Keratinocyte (primary cell): ENCODE measurements around the gene TRMT112. TPM values are rescaled to one million over a fixed set of nuclear protein-coding genes. Genes with fewer than 3 reads are reported as not detected.
A peak's percentile ranks its signal among the peaks of the same experiment; 100 is the strongest.

Source experiments
- DNase-seq: peaks from one replicate; pipeline ENCODE4 v3.0.0-alpha.2; 2011; ENCODE audit warnings: low read depth, missing footprints, low spot score
- FAIRE-seq: peaks from 2 replicates; lab custom pipeline; 2011; peaks lifted over from hg19 to GRCh38; lab: Jason Lieb, UNC
- H2AFZ ChIP-seq: 2 replicates; pipeline ENCODE4 v1.6.0; 2012; ENCODE audit warnings: low read length, control low read depth, inconsistent platforms; ENCODE audit not compliant: control insufficient read depth
- H3K27ac ChIP-seq: 2 replicates; pipeline ENCODE4 v1.5.1; 2011; ENCODE audit warnings: low read length; ENCODE audit not compliant: control insufficient read depth, insufficient read depth
- H3K27me3 ChIP-seq: 3 replicates; pipeline ENCODE4 v1.6.0; 2011; ENCODE audit warnings: low read length; ENCODE audit not compliant: control insufficient read depth, insufficient read depth; ENCODE audit errors: extremely low read depth
- H3K36me3 ChIP-seq, 2 experiments: 2 replicates in 1 of 2; 3 replicates in 1 of 2; pipeline ENCODE4 v1.5.1; 2011; ENCODE audit warnings: low read length in 2 of 2, mild to moderate bottlenecking in 1 of 2; ENCODE audit not compliant: control insufficient read depth in 2 of 2, insufficient read depth in 2 of 2; ENCODE audit errors: extremely low read depth in 1 of 2
- H3K4me1 ChIP-seq: 3 replicates; pipeline ENCODE4 v1.5.1; 2011; ENCODE audit warnings: low read length; ENCODE audit not compliant: control insufficient read depth, insufficient read depth; ENCODE audit errors: extremely low read depth
- H3K4me2 ChIP-seq: 3 replicates; pipeline ENCODE4 v1.6.0; 2011; ENCODE audit warnings: low read depth, low read length; ENCODE audit not compliant: control insufficient read depth, insufficient read depth; ENCODE audit errors: extremely low read depth
- H3K4me3 ChIP-seq, 3 experiments: fragments of 200-600 bp in 1 of 3; sonication (generic) in 1 of 3; 2 replicates in 2 of 3; 3 replicates in 1 of 3; pipeline ENCODE4 v1.5.1; 2011 to 2016; ENCODE audit warnings: low read length in 3 of 3, mild to moderate bottlenecking in 3 of 3, control low read depth in 2 of 3, inconsistent platforms in 1 of 3, low read depth in 1 of 3, mixed read lengths in 1 of 3, mixed run types in 1 of 3, moderate library complexity in 1 of 3; ENCODE audit not compliant: control insufficient read depth in 2 of 3, insufficient read depth in 2 of 3; ENCODE audit errors: extremely low read depth in 1 of 3
- H3K79me2 ChIP-seq: 2 replicates; pipeline ENCODE4 v1.6.0; 2012; ENCODE audit warnings: low read length; ENCODE audit not compliant: control insufficient read depth, insufficient read depth
- H3K9ac ChIP-seq: 3 replicates; pipeline ENCODE4 v1.6.0; 2011; ENCODE audit warnings: low read length; ENCODE audit not compliant: control insufficient read depth, insufficient read depth; ENCODE audit errors: extremely low read depth
- H3K9me1 ChIP-seq: 3 replicates; pipeline ENCODE4 v1.6.0; 2011; ENCODE audit warnings: low read length; ENCODE audit not compliant: control insufficient read depth, insufficient read depth; ENCODE audit errors: extremely low read depth
- H3K9me3 ChIP-seq: 2 replicates; pipeline ENCODE4 v1.5.1; 2012; ENCODE audit warnings: low read depth, low read length; ENCODE audit not compliant: control insufficient read depth
- H4K20me1 ChIP-seq: 3 replicates; pipeline ENCODE4 v1.6.0; 2011; ENCODE audit warnings: low read length; ENCODE audit not compliant: control insufficient read depth, insufficient read depth; ENCODE audit errors: extremely low read depth
- EZH2 ChIP-seq: IDR thresholded peaks from one replicate; pipeline ENCODE4 v1.6.1; 2012; ENCODE audit warnings: inconsistent platforms, mild to moderate bottlenecking, low read length, moderate library complexity
- dilution Hi-C: fragments of 300-500 bp; cut with MboI; formaldehyde crosslinking; loops from one replicate; pipeline ENCODE4 v1.7.0; 2020; ENCODE audit warnings: low sequenced_read_pairs; ENCODE audit not compliant: extremely low pct_ligation_motif_present
- polyA plus RNA-seq, 5 experiments: library from polyadenylated mRNA; depleted of rRNA in 3 of 5; stranded (reverse) in 3 of 5; stranded (forward) in 1 of 5; unstranded in 1 of 5; fragments of >200 nt; gene quantifications; 1 replicate in 1 of 5; 2 replicates in 3 of 5; 3 replicates in 1 of 5; pipeline versions ENCODE4 v1.2.1 to v1.2.3, GENCODE V29; 2011 to 2012; ENCODE audit warnings: missing spikeins in 2 of 5, low read depth in 1 of 5, low replicate concordance in 1 of 5
- small RNA-seq, 3 experiments: library from RNA; depleted of rRNA; stranded (forward); fragments of <200 nt; gene quantifications; one replicate each; pipeline ENCODE3, GENCODE V24; 2012; ENCODE audit warnings: low read depth in 3 of 3, low replicate concordance in 1 of 3; ENCODE audit not compliant: insufficient read length in 3 of 3
- TF ChIP-seq, protein P1 (sequence below), 3 experiments: IDR thresholded peaks in 1 of 3; conservative IDR thresholded peaks in 1 of 3; optimal IDR thresholded peaks in 1 of 3; 2 replicates in 2 of 3; 3 replicates in 1 of 3; pipeline versions ENCODE3 to v1.5.1; 2011; ENCODE audit warnings: low read length in 3 of 3, mild to moderate bottlenecking in 3 of 3, moderate library complexity in 2 of 3, control low read depth in 1 of 3, inconsistent platforms in 1 of 3; ENCODE audit not compliant: insufficient read depth in 2 of 3; ENCODE audit errors: extremely low read depth in 1 of 3

TRMT112 gene
- polyA plus RNA-seq, 1 donor (not counting 4 experiments of a cell fraction or from before 2014, with no cell fraction given): 408 TPM

DNA sequence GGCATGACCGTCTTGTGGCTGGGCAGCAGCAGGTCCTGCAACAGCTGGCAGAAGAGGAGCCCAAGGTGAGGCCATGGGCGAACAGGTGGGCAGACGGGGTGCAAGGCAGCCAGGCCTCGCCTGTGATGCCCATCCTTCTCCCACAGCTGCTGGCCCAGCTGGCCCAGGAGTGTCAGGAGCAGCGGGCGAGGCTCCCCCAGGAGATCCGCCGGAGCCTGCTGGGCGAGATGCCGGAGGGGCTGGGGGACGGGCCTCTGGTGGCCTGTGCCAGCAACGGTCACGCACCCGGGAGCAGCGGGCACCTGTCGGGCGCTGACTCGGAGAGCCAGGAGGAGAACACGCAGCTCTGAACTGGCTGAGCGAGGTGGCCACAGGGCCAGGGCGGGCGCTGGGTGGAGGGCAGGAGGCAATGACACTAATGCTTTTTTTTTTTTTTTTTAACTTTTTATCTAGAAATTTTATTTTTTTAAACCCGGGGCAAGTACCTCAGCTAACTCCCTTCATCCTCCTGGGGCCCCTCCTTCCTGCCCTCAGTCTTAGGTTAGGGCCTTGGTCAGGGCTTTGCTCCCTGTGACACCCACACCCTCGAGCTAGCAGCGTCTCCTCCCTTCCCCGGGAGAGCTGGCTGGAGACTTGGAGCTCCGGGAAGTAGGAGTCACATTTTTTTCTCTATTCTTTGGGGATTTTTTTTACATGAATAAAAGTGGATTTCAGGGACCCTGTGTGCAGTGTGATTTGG lies 50.0 kb downstream of the TRMT112 start:
- Histone ChIP-seq H3K9ac (no peak overlapping the region), H3K9me1 (no peaks in the 10 kb centered on the region), H3K36me3 (peaks cover 28 to 51% of the 10 kb centered on the region in 2 experiments), H2AFZ (no peak overlapping the region), H3K9me3 (no peaks in the 10 kb centered on the region), H3K4me3 (no peak overlapping the region), H3K4me1 (peaks cover 64% of the 10 kb centered on the region), H3K4me2 (no peak overlapping the region), H3K27ac (peak overlapping the region; percentile 78), H4K20me1 (no peaks in the 10 kb centered on the region), H3K27me3 (no peaks in the 10 kb centered on the region), H3K79me2 (no peaks in the 10 kb centered on the region)
- FAIRE-seq (no peak), DNase-seq (no peak)
- no peak for TF ChIP-seq EZH2
- TF ChIP-seq, protein P1, sequence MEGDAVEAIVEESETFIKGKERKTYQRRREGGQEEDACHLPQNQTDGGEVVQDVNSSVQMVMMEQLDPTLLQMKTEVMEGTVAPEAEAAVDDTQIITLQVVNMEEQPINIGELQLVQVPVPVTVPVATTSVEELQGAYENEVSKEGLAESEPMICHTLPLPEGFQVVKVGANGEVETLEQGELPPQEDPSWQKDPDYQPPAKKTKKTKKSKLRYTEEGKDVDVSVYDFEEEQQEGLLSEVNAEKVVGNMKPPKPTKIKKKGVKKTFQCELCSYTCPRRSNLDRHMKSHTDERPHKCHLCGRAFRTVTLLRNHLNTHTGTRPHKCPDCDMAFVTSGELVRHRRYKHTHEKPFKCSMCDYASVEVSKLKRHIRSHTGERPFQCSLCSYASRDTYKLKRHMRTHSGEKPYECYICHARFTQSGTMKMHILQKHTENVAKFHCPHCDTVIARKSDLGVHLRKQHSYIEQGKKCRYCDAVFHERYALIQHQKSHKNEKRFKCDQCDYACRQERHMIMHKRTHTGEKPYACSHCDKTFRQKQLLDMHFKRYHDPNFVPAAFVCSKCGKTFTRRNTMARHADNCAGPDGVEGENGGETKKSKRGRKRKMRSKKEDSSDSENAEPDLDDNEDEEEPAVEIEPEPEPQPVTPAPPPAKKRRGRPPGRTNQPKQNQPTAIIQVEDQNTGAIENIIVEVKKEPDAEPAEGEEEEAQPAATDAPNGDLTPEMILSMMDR (optimal IDR thresholded peaks at IDR 0.05 in 1 of 3, IDR thresholded peaks at IDR 0.05 in 1 of 3, conservative IDR thresholded peaks at IDR 0.05 in 1 of 3; ENCODE audit: extremely low read depth in 1 of 3, insufficient read depth in 2 of 3, low read length in 3 of 3): no peak
- dilution Hi-C loops: no loop called here

Small RNA genes within 50 kb of the gene (small RNA-seq; reads per million reads assigned to genes)
- gene MIR7155: 0 to 3.7 (median 1.8) reads per million in 3 experiments
- 0 reads per million in 3 experiments for gene RF00019

Other genes starting within 250 kb of the TRMT112 start
- 2.7 to 6.7 TPM (median 4.6 TPM) in 3 replicates for gene MACROD1, start 151.4 kb downstream of the TRMT112 start, polyA plus RNA-seq
- gene STIP1, start 131.4 kb downstream of the TRMT112 start, polyA plus RNA-seq: 157 to 215 TPM (median 206 TPM) in 3 replicates
- 0.26 to 1.9 TPM (median 0.98 TPM) in 3 replicates for gene FERMT3, start 110.8 kb downstream of the TRMT112 start, polyA plus RNA-seq
- gene TRPT1, start 91.4 kb downstream of the TRMT112 start, polyA plus RNA-seq: 15.5 to 20.3 TPM (median 18.3 TPM) in 3 replicates
- 22.6 to 55.6 TPM (median 31.1 TPM) in 3 replicates for gene NUDT22, start 91.3 kb downstream of the TRMT112 start, polyA plus RNA-seq
- gene DNAJC4, start 87.0 kb downstream of the TRMT112 start, polyA plus RNA-seq: 10.1 to 24.7 TPM (median 12.2 TPM) in 3 replicates
- 9.7 to 23.3 TPM (median 10.0 TPM) in 3 replicates for gene VEGFB, start 83.0 kb downstream of the TRMT112 start, polyA plus RNA-seq
- gene FKBP2, start 76.5 kb downstream of the TRMT112 start, polyA plus RNA-seq: 40.3 to 57.7 TPM (median 51.9 TPM) in 3 replicates
- gene PPP1R14B, start 70.6 kb downstream of the TRMT112 start, polyA plus RNA-seq: 182 to 254 TPM (median 208 TPM) in 3 replicates
- gene PLCB3, start 66.0 kb downstream of the TRMT112 start, polyA plus RNA-seq: 32.5 to 46.9 TPM (median 42.0 TPM) in 3 replicates
- gene BAD, start 32.9 kb downstream of the TRMT112 start, polyA plus RNA-seq: 58.3 to 86.9 TPM (median 61.2 TPM) in 3 replicates
- gene GPR137, start 31.7 kb downstream of the TRMT112 start, polyA plus RNA-seq: 6.6 to 11.7 TPM (median 9.8 TPM) in 3 replicates
- gene KCNK4, start 26.3 kb downstream of the TRMT112 start, polyA plus RNA-seq: not detected in 3 replicates
- gene CATSPERZ, start 17.2 kb downstream of the TRMT112 start, polyA plus RNA-seq: 0.17 to 0.29 TPM (median 0.19 TPM) in 3 replicates
- 20.8 to 33.9 TPM (median 25.9 TPM) in 3 replicates for gene ESRRA, start 12.0 kb downstream of the TRMT112 start, polyA plus RNA-seq
- gene PRDX5, start 562 bp upstream of the TRMT112 start, polyA plus RNA-seq: 590 to 817 TPM (median 591 TPM) in 3 replicates
- gene CCDC88B, start 22.6 kb upstream of the TRMT112 start, polyA plus RNA-seq: 2.9 to 5.3 TPM (median 3.7 TPM) in 3 replicates
- gene RPS6KA4, start 41.6 kb upstream of the TRMT112 start, polyA plus RNA-seq: 46.5 to 62.7 TPM (median 52.4 TPM) in 3 replicates
- gene SLC22A11, start 238.4 kb upstream of the TRMT112 start, polyA plus RNA-seq: not detected in 3 replicates